Measurements from ENCODE around the gene FOXJ3. TPM values are rescaled to one million over a fixed set of nuclear protein-coding genes. Genes with fewer than 3 reads are reported as not detected.

The FOXJ3 gene
- total RNA-seq, 4 donors from 2014 or later = 34.5 to 40.0 (median 36.1) TPM

GRCh38 chr1:42239555-42239954 lies 95.5 kb downstream of the FOXJ3 start:
- TF ChIP-seq CTCF (IDR thresholded peaks at IDR 0.05) = no peak
- TF ChIP-seq POLR2AphosphoS5 (IDR thresholded peaks at IDR 0.05) = no peak
- intact Hi-C loops (cut with DNase I) = no loop called here
- Histone ChIP-seq H3K36me3 (peaks cover 0 to 4% (median 0%) of the 10 kb centered on the region in 4 donors), H3K27me3 (no peaks in the 10 kb centered on the region), H3K27ac (replicated peaks in 1 of 4) (no peak overlapping the region), H3K4me1 (peaks cover 0 to 10% (median 8%) of the 10 kb centered on the region in 4 donors), H3K4me3 (no peak overlapping the region), H3K9me3 (peaks cover 0 to 9% (median 2%) of the 10 kb centered on the region in 4 donors)
- no peak for DNase-seq (ENCODE audit: extremely low spot score)
- WGBS = 73% methylated on average over 1 of the region's 1 CpG

GRCh38 chr1:42239041-42239440 lies 96.0 kb downstream of the FOXJ3 start:
- Histone ChIP-seq H3K36me3 (peaks cover 0 to 4% (median 0%) of the 10 kb centered on the region in 4 donors), H3K9me3 (peaks cover 0 to 9% (median 2%) of the 10 kb centered on the region in 4 donors), H3K27me3 (no peaks in the 10 kb centered on the region), H3K4me1 (peaks cover 0 to 10% (median 8%) of the 10 kb centered on the region in 4 donors), H3K27ac (replicated peaks in 1 of 4) (no peak overlapping the region), H3K4me3 (no peak overlapping the region)
- DNase-seq (ENCODE audit: extremely low spot score) = no peak
- WGBS = 0% methylated on average over 1 of the region's 1 CpG
- TF ChIP-seq EP300 (IDR thresholded peaks at IDR 0.05) (no peak), CTCF (IDR thresholded peaks at IDR 0.05) (no peak), POLR2AphosphoS5 (IDR thresholded peaks at IDR 0.05) (no peak), POLR2A (IDR thresholded peaks at IDR 0.05; ENCODE audit: low read depth) (no peak)
- intact Hi-C loops (cut with DNase I) = no loop called here

- peaks cover 0 to 4% (median 0%) of the 10 kb centered on the region in 4 donors for H3K36me3 ChIP-seq
- WGBS = 94% methylated on average over 7 of the region's 7 CpGs
- no peaks in the 10 kb centered on the region for H3K27me3 ChIP-seq
- no peaks in the 10 kb centered on the region for H3K9me3 ChIP-seq
- H3K4me1 ChIP-seq = peaks cover 0 to 12% (median 8%) of the 10 kb centered on the region in 4 donors
- no peak overlapping the region for H3K27ac ChIP-seq (replicated peaks in 1 of 4)
- TF ChIP-seq POLR2A (IDR thresholded peaks at IDR 0.05; ENCODE audit: low read depth) (no peak), EP300 (IDR thresholded peaks at IDR 0.05) (no peak), CTCF (IDR thresholded peaks at IDR 0.05) (no peak)
- no peak for DNase-seq (ENCODE audit: extremely low spot score)
- intact Hi-C loops (cut with DNase I) = no loop called here
- H3K4me3 ChIP-seq = no peak overlapping the region
Measured at GRCh38 chr1:42231253-42231652, 103.8 kb downstream of the FOXJ3 start.

GRCh38 chr1:42228938-42229337 lies 106.1 kb downstream of the FOXJ3 start:
- H3K27ac ChIP-seq (replicated peaks in 1 of 4) = no peak overlapping the region
- intact Hi-C loops (cut with DNase I) = no loop called here
- peaks cover 5 to 16% (median 16%) of the 10 kb centered on the region in 4 donors for H3K4me1 ChIP-seq
- no peaks in the 10 kb centered on the region for H3K9me3 ChIP-seq
- H3K4me3 ChIP-seq = no peak overlapping the region
- 82% methylated on average over 6 of the region's 6 CpGs for WGBS
- no peaks in the 10 kb centered on the region for H3K36me3 ChIP-seq
- H3K27me3 ChIP-seq = no peaks in the 10 kb centered on the region
- TF ChIP-seq CTCF (IDR thresholded peaks at IDR 0.05) (no peak), POLR2A (IDR thresholded peaks at IDR 0.05; ENCODE audit: low read depth) (no peak), EP300 (IDR thresholded peaks at IDR 0.05) (no peak), POLR2AphosphoS5 (IDR thresholded peaks at IDR 0.05) (no peak)
- no peak for DNase-seq (ENCODE audit: extremely low spot score)

GRCh38 chr1:42223036-42223435 lies 112.0 kb downstream of the FOXJ3 start:
- 88% methylated on average over 1 of the region's 1 CpG for WGBS
- intact Hi-C loops (cut with DNase I) = no loop called here
- Histone ChIP-seq H3K9me3 (no peaks in the 10 kb centered on the region), H3K27ac (replicated peaks in 1 of 4) (no peak overlapping the region), H3K27me3 (no peaks in the 10 kb centered on the region), H3K36me3 (no peaks in the 10 kb centered on the region), H3K4me1 (peaks cover 5 to 21% (median 16%) of the 10 kb centered on the region in 4 donors), H3K4me3 (no peak overlapping the region)
- DNase-seq (ENCODE audit: extremely low spot score) = no peak
- TF ChIP-seq POLR2AphosphoS5 (IDR thresholded peaks at IDR 0.05) = no peak
- no peak for TF ChIP-seq POLR2A (IDR thresholded peaks at IDR 0.05; ENCODE audit: low read depth)
- TF ChIP-seq CTCF (IDR thresholded peaks at IDR 0.05) = no peak
- TF ChIP-seq EP300 (IDR thresholded peaks at IDR 0.05) = no peak

All from esophagus muscularis mucosa (tissue), 4 donors.